Globus pallidus (tissue), 1 donor: ENCODE data around the gene FNBP1.
A peak's percentile ranks its signal among the peaks of the same experiment; 100 is the strongest.
"Not testable (repeated sequence)": the region's sequence is repeated elsewhere in the genome, so short reads cannot be mapped to it uniquely, and the experiment has no call there.

ENCODE experiments used
- DNase-seq: peaks from one replicate; pipeline ENCODE4 v3.0.0-alpha.2; 2015; ENCODE audit warnings: low spot score

Gene FNBP1

GRCh38 chr9:129953736-129954135, 89.3 kb downstream of the FNBP1 start:
- no peak for DNase-seq

GRCh38 chr9:129952337-129952736, 90.7 kb downstream of the FNBP1 start:
- DNase-seq: no peak

- no peak for DNase-seq
Measured at GRCh38 chr9:129949821-129950220, 93.2 kb downstream of the FNBP1 start.

- DNase-seq: not testable (repeated sequence)
Measured at GRCh38 chr9:129948626-129949025, 94.4 kb downstream of the FNBP1 start.

- DNase-seq: peak; percentile 84
Measured at GRCh38 chr9:129946246-129946995, 96.6 kb downstream of the FNBP1 start.

- no peak for DNase-seq
Measured at GRCh38 chr9:129945314-129945713, 97.7 kb downstream of the FNBP1 start.

- no peak for DNase-seq
Measured at GRCh38 chr9:129944506-129945116, 98.4 kb downstream of the FNBP1 start.

GRCh38 chr9:129939431-129939830, 103.6 kb downstream of the FNBP1 start:
- no peak for DNase-seq

- DNase-seq: peak; percentile 70
Measured at GRCh38 chr9:129938291-129938979, 104.6 kb downstream of the FNBP1 start.

- not testable (repeated sequence) for DNase-seq
Measured at GRCh38 chr9:129937879-129938278, 105.1 kb downstream of the FNBP1 start.

GRCh38 chr9:129936222-129936621, 106.8 kb downstream of the FNBP1 start:
- peak; percentile 66 for DNase-seq

GRCh38 chr9:129934780-129935179, 108.2 kb downstream of the FNBP1 start:
- no peak for DNase-seq

- no peak for DNase-seq
Measured at GRCh38 chr9:129934041-129934591, 108.9 kb downstream of the FNBP1 start.

- DNase-seq: no peak
Measured at GRCh38 chr9:129933185-129934040, 109.6 kb downstream of the FNBP1 start.

GRCh38 chr9:129932303-129933151, 110.5 kb downstream of the FNBP1 start:
- no peak for DNase-seq

GRCh38 chr9:129930743-129931142, 112.2 kb downstream of the FNBP1 start:
- no peak for DNase-seq

- DNase-seq: no peak
Measured at GRCh38 chr9:129929496-129930125, 113.4 kb downstream of the FNBP1 start.

GRCh38 chr9:129923589-129923988, 119.4 kb downstream of the FNBP1 start:
- DNase-seq: no peak

GRCh38 chr9:129921905-129922304, 121.1 kb downstream of the FNBP1 start:
- DNase-seq: no peak

GRCh38 chr9:129919841-129920240, 123.1 kb downstream of the FNBP1 start:
- no peak for DNase-seq
